OCI-M2 (cell line): Measurements from ENCODE around the gene CFAP90.

Experiments
- DNase-seq: peaks from one replicate; lab custom pipeline; 2025; ENCODE audit not compliant: unreplicated experiment; lab: John Stamatoyannopoulos, UW

Gene CFAP90

DNA sequence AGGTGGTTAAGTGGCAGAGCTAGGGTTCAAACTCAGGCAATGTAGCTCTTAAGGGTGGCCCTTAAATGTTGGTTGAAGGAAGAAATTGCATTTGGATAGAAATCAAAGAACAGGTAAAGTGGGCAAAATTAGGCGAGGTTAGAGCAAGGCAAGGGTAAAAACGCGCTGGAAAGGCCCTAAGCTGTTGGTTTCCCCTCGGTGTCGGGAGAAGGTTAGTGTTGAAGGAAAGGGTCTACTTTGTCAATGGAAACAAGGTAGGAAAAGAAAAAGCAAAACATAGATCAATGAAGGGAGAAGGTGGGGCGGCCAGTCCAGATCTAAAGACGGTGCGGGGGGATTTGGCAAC is 17.5 kb upstream of the CFAP90 start:
- DNase-seq, result no peak

DNA sequence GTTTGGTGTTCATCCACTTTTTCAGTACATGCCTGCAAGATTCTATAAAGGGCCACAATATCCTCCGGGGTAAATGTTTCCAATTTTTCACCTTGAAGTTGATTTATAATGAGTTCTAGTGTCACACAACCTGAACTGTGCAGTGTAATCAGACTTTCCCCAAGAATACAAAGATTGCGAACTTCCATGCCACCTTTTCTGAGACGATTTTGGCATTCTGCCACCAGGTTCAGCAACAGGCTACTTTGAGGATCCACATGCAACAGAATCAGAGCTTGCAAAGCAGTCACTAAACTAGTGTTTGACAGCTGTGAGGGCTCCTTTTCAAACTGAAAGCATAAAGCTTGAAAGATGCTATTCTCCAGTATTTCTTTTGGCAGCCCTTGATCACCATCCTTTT is 16.3 kb upstream of the CFAP90 start:
- DNase-seq, result no peak

DNA sequence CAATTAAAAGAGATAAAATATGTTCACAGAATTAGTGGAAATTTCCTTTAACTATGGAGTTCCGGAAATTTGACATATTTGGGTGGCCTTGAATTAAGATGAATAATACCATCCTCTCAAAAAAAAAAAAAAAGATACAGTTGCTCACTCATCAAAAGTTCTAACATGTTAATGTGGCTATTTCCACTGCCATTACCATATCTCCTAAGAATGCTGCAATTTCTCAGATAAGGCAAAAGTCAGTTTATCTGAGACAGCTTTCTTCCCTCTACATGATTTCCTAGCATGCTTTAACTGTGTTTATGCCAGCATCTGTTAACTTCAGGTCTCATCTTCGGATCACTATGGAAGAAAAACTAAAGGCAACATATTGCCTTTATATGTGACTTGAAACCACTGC is 15.3 kb upstream of the CFAP90 start:
- no peak for DNase-seq

DNA sequence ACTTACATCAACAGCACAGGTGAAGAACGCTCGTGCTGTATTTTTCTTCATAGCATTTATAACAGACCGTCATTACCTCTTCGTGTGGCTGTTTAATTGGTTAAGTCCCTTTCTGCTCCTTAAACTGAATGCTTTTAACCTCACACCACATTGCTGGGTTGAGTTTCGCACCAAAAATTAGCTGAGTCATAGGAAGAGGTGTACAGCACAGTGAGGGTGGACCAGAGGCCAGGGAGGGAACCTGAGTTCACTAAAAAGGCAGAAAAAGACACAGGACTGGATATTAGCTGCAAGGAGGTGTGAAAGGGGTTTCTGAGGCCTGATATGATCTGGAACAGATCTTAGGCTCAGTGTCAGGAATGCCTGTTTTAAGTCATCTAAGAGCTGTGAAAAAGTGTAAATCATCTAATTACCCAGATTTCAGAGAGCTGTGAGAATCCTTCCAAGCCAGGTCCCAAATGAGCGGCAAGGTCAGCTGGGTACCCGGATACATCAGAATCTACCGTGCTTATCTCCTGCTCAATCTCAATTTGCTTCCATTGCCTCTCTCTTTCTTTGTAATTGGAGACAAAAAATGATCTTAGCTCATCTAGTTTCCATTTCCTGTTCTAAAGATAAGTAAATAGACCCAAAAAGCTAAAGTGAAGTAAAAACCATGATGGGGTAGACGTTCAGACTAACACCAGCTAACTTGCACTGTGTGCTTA is 7.1 kb upstream of the CFAP90 start:
- no peak for DNase-seq

DNA sequence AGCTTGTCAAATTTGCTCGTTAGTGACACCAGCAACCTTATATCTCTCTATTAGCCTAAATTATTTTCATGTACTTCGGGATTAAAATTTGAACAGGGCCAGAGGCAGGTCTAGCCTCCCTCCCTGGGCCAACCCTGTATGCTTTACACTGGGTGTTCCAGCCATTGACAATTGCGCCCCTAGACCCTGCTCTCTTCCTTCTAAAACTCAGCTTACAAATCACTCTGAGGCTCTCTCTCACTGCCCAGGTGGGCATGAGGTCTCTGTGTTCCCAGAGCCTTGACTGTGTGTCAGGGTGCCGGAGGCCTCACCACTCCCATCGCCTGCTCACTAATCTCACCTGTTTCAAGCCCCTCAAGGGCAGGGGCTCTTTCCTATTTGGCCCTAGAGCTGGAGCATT is 6.4 kb upstream of the CFAP90 start:
- no peak for DNase-seq

DNA sequence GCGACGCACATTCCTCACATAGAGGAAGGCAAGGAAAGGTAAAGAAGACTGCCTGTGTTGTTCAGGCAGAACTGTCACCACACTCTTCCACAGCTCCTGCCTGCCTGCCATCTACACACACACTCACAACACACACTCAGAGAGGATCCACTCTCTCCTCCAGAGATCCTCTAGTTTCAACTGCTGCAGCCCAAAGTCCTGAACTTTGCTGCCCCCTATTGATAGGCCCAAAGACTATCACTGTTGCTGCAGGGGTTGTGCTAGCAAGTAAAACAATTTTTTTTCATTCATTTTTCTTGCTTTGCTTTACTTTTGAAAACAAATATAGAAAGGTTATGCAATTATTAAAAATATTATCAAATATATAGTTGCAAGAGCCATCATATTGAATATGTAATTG is 5.9 kb upstream of the CFAP90 start:
- no peak for DNase-seq

DNA sequence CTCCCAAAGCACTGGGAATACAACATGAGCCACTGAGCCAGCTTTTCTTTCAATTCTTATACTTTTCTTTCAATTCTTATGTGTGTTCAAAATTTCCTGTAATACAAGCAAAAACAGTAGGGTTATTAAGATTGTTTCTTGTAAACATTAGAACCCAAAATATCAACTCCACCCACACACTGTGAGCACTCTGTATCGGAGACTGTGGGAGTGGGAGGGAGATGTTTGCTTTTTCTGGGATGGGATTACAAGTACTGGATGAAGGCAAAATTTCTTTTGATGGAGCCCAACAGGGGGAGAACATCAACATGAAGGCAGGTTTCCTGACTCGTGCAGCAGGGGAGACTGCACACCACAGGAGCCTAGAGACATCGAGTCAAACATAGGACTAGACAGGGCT is 4.7 kb upstream of the CFAP90 start:
- DNase-seq, result no peak

DNA sequence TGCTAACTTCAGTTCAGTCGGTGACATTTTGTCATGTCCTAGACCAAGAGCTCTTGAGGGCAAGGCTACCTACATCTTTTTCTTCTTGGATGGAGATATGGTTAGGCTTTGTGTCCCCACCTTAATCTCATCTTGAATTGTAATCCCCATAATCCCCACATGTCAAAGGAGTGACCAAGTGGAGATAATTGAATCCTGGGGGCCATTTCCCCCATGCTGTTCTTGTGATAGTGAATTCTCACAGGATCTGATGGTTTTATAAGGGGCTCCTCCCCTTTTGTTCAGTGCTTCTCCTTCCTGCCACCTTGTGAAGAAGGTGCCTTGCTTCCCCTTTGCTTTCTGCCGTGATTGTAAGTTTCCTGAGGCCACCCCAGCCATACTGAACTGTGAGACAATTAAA is 2.1 kb upstream of the CFAP90 start:
- DNase-seq, result no peak

DNA sequence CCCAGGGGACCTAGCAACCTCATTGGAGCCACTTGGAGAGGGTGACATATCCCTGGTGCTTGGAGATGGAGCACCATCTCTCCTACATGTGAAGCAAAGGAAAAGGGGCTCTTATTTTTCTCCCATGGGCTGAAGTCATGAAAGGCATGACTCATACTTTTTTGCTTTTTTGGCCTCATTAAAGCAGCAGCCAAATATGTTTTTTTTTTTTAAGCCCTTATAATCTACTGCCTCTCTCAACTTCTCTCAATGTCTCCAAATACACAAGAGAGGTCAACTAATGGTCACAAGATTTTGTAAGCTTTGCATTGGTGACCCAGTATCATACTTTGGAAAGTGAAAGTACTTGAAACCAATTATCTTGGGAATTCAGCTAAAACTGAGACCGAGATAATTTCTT is 1.6 kb upstream of the CFAP90 start:
- no peak for DNase-seq

DNA sequence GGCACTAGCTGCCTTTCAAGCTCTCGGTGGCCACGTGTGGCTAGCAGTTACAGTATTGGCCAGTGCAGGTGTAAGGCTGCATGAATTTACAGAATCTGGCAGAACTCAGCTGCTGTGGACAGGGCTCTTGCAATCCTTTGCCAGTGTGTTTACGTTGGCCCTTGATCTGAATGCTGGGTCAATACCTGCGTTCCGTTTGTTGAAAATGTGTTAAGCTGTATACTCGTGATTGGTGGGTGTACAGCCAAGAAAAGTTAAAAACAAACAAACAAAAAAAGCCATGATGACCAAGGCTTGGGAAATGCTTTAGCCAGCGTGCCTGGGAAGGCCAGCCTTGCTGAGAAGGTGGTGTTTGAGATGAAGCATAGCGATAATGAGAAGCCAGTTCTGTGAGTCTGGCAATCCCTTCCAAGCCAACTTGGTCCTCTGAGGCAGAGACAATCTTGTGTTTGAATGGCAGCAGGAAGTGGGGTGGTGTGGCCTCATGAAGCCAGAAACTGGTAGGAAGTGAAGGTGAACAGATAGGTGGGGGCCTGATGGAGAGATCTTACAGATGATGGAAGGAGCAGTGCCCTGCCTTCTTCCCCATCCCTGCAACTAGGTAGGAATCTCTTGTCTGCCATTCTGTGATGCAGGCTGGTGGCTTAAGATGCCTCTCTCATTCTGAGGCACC is 820 bp upstream of the CFAP90 start:
- no peak for DNase-seq

DNA sequence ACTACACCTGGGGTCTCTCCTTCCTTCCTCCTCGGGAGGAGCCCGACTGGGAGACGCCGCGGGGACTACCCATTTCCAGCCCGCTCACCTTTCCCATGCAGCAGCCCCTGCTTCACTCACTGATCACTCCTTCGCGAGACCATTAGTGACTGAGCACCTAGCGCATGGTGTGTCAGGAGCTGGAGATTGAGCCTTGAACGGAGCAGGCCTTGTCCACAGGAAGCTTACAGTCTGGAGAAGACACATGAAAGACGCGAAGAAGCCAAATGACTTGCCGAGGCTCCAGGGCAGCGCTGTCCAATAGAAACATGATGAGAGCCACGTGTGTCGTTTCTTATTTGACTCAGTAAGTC is 283 bp upstream of the CFAP90 start:
- no peak for DNase-seq

DNA sequence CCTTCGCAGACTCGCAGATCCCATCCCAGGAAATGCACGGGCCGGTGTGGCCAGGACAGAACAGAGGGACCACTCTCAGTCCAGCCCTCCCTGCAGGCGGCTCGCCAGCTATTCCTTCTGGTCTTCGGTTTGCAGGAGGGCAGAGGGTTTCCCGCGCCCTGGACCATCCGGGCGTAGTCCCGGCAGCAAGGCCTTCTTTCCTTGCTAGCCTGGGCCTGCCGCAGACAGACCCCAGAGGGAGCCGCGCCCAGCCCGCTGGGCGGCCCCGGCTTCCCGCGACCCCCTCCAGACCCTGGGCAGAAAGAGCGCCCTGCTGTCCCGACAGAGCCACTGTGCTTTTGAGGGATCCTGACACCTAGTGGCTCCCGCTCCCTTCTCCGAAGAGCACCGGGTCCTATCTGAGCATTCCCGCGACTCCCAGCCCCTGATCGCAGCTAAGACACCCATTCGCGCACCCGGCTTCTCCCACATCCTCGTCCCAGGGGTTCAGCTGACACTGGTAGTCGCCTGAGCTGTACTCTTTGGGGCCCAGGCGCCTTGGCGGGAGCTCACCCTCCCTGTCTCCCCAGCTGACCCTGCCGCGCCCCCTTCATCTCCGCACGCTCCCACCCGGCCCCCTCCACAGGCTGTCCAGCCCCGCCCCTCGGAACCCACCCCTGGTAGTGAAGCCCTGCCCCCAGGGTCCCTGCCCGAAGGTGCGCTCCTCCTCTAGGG is 1.1 kb downstream of the CFAP90 start:
- no peak for DNase-seq

DNA sequence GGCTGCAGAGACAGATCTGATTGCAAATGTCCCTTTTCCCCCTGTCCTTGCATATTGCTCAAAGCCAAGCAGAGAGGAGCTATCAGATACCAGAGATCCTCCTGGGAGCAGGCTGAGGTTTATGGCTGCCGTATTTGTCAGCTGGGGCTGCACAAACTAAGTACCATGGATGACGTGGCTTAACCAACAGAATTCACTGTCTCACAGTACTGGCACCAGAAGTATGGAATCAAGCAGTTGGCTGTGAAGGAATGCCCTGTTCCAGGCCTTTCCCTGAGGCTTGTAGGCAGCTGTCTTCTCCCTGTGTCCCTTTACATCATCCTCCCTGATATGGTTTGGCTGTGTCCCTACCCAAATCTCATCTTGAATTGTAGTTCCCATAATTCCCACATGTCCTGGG is 2.6 kb downstream of the CFAP90 start:
- no peak for DNase-seq

DNA sequence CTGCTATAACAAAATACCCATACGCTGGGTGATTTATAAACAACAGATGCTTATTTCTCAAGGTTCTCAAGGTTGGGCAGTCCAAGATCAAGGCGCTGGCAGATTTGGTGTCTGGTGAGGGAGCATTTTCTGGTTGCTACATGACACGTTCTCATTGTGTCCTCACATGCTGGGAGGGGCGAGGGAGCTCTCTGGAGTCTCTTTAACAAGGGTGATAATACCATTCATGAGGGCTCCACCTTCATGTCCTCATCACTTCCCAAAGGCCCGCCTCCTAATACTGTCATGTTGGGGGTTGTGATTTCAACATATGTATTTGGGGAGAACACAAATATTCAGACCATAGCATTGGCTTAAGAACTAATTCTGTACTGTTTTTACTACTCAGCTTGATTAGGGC is 4.6 kb downstream of the CFAP90 start:
- no peak for DNase-seq

DNA sequence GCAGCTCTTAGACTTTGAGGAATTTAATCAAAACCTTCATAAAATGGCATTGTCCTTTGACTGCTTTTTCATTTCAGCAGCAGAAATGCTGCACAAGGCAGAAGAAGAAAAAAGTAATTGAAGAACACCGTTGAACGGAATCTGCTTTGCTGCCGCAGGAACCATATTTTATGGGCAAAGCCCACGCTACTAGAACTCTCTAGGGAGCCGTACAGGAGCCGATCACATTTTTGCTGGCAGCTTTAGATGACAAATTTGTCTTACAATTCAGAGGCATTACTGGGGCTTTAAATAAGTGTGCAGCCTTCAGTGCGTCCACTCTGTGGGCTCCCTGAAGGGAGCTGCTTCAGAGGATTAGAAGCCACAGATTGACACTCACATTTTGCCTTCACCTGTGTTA is 5.4 kb downstream of the CFAP90 start:
- no peak for DNase-seq

DNA sequence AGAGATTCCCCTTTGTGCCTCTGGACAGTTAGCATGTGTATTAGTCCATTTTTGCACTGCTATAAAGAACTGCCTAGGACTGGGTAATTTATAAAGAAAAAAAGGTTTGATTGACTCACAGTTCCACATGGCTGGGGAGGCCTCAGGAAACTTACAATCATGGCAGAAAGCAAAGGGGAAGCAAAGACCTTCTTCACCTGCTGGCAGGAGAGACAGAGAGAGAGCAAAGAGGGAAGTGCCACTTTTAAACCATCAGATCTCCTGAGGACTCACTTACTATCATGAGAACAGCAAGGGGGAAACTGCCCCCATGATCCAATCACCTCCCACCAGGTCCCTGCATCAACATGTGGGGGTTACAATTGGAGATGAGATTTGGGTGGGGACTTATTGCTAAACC is 6.0 kb downstream of the CFAP90 start:
- DNase-seq, result no peak

DNA sequence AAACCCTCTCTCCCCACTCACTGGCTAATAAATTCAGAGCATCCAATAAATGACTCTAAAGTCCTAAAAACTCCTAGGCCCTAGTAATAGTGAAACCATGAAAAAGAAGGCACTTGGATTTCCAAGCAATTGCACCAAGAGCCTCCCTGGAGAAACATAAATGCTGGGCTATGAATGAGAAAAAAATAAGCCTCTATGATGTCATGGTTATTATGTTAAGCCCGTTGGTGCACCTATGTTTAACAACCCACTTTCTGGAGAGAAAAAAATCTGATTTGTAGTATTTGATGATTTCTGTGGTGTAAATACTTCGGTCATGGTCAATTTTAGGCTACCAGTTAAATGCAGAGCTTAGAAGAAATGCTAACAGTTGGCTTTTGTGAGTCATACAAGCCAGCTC is 8.4 kb downstream of the CFAP90 start:
- no peak for DNase-seq

DNA sequence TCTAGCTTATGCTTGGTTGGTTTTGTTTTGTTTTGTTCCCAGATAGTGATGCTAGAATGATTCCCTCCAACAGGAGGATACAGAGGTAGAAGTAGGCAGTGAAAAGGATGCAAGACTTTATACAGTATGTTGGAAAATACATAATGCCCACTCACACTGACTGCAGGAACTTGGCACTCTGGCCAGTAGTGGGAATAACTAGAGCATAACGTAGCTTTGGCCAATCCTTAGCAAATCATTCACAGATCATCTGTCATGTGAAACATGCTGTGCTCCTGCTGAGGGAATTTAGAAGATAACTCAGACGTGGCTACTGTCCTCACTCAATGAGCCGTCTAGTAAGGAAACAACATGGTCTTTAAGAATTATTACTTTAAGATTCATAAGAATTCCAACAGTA is 13.5 kb downstream of the CFAP90 start:
- DNase-seq, result no peak

DNA sequence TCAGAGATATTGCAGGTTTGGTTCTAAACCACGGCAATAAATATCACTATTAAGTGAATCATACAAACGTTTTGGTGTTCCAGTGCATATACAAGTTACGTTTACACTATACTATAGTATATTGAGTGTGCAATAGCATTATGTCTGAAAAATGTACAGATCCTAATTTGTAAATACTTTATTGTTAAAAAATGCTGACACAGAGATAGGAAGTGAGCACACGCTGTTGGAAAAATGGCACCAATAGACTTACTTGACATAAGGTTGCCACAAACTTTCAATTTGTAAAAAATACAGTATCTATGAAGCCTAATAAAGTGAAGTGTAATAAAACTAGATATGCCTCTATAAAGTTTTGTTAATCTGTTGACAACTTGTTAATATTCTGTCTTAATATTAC is 16.0 kb downstream of the CFAP90 start:
- no peak for DNase-seq

DNA sequence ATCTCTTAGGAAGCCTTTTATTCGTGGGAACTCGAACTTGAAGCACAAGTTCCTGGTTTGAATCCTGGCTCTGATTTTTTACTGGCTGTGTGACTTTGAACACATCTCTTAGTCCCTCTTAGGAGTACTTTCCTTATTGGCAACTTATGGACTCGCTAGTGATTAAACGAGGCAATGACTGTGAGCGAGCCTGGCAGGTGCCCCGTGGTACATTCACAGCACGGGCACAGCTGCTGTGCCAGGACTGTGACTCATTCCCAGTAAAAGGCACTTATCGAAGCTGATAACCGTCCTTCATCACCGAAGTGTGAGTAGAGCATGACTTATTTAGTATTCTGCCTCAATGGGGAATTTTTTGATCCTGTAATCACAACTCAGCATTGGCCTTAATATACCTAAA is 22.7 kb downstream of the CFAP90 start:
- DNase-seq, result no peak

DNA sequence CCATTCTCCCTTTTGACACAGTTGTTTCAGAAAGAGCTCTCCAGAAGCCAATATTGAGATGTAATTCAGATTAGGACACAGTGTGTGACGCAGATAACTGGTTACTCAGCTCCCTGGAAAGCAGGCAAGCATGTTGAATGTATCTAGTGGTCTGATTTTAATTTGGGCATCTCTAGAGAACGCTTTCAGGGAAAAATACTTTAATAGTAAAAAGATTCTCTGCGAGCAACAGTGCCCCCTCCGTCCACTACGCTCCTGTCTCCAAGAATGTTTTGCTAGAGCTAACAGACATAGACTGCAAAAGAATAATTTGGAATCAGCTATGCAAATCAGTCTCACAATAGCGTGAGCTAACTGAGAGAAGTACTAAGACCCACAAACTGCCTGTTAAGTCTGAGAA is 23.3 kb downstream of the CFAP90 start:
- no peak for DNase-seq

DNA sequence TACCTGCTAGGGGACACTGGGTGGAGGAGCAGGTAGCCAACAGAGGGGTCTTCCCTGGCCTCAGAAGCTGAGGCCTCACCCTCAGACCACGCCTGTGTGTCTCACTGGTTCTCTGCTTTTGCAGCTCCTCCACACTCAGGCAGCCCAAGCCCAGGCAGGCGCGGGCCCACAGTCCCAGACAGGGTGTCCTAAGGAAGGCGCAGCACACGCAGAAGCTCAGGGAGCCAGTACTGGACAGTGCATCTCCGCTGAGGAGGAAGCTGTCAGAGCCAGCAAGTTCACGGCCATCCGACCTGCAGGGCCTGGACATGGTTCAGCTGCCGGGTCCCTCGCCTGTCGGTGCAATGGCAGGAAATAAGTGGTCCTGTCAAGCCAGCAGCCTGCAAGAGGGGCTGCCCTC is 25.3 kb downstream of the CFAP90 start:
- DNase-seq, result no peak

DNA sequence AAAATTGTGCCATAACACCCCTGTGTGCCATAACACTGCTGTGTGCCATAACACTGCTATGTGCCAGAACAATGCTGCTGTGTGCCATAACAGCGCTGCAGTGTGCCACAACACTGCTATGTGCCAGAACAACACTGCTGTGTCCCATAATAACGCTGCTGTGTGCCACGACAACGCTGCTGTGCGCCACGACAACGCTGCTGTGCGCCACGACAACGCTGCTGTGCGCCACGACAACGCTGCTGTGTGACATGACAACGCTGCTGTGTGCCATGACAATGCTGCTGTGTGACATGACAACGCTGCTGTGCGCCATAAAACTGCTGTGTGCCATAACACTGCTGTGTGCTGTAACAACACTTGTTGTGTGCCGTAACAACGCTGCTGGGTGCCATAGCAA is 25.9 kb downstream of the CFAP90 start:
- no peak for DNase-seq
